ENCODE data around the gene TSC22D1. TPM values are rescaled to one million over a fixed set of nuclear protein-coding genes. Genes with fewer than 3 reads are reported as not detected.
A peak's percentile ranks its signal among the peaks of the same experiment; 100 is the strongest.

Gene TSC22D1
- polyA plus RNA-seq, 3 donors from 2014 or later = 11.5 to 13.3 (median 12.1) TPM

GRCh38 chr13:44449999-44450821 lies 125.9 kb downstream of the TSC22D1 start:
- peaks cover 0 to 4% (median 0%) of the 10 kb centered on the region in 3 donors for H3K36me3 Mint-ChIP-seq
- H3K4me3 Mint-ChIP-seq = no peak overlapping the region
- H3K4me1 Mint-ChIP-seq = no peaks in the 10 kb centered on the region
- H3K27ac Mint-ChIP-seq = peak overlapping the region in 2 of 6 donors; percentile 18 to 36
- DNase-seq = no peak
- peaks cover 0 to 2% (median 0%) of the 10 kb centered on the region in 3 donors for H3K27me3 Mint-ChIP-seq (ENCODE audit: low read depth in 3 of 3)
- H3K9me3 Mint-ChIP-seq = no peaks in the 10 kb centered on the region

GRCh38 chr13:44448875-44449274 lies 127.3 kb downstream of the TSC22D1 start:
- H3K36me3 Mint-ChIP-seq = peaks cover 0 to 4% (median 0%) of the 10 kb centered on the region in 3 donors
- peaks cover 0 to 2% (median 0%) of the 10 kb centered on the region in 3 donors for H3K27me3 Mint-ChIP-seq (ENCODE audit: low read depth in 3 of 3)
- no peaks in the 10 kb centered on the region for H3K9me3 Mint-ChIP-seq
- H3K4me3 Mint-ChIP-seq = no peak overlapping the region
- H3K27ac Mint-ChIP-seq = peak overlapping the region in 2 of 6 donors; percentile 30 to 50
- DNase-seq = no peak
- no peaks in the 10 kb centered on the region for H3K4me1 Mint-ChIP-seq

GRCh38 chr13:44448373-44448772 lies 127.8 kb downstream of the TSC22D1 start:
- Mint-ChIP-seq H3K4me1 (no peaks in the 10 kb centered on the region), H3K27me3 (ENCODE audit: low read depth in 3 of 3) (peaks cover 0 to 2% (median 2%) of the 10 kb centered on the region in 3 donors), H3K27ac (peak overlapping the region in 1 of 6 donors; percentile 50), H3K4me3 (no peak overlapping the region), H3K9me3 (no peaks in the 10 kb centered on the region), H3K36me3 (peaks cover 0 to 4% (median 0%) of the 10 kb centered on the region in 3 donors)
- no peak for DNase-seq

GRCh38 chr13:44447783-44448321 lies 128.3 kb downstream of the TSC22D1 start:
- Mint-ChIP-seq H3K27ac (no peak overlapping the region), H3K27me3 (ENCODE audit: low read depth in 3 of 3) (peaks cover 0 to 2% (median 2%) of the 10 kb centered on the region in 3 donors), H3K9me3 (no peaks in the 10 kb centered on the region), H3K4me1 (no peaks in the 10 kb centered on the region), H3K4me3 (no peak overlapping the region), H3K36me3 (peaks cover 0 to 4% (median 0%) of the 10 kb centered on the region in 3 donors)
- no peak for DNase-seq

- no peak for DNase-seq
- no peaks in the 10 kb centered on the region for H3K9me3 Mint-ChIP-seq
- no peaks in the 10 kb centered on the region for H3K36me3 Mint-ChIP-seq
- H3K4me1 Mint-ChIP-seq = peaks cover 22 to 27% of the 10 kb centered on the region in 2 donors
- peaks cover 0 to 8% (median 6%) of the 10 kb centered on the region in 3 donors for H3K27me3 Mint-ChIP-seq (ENCODE audit: low read depth in 3 of 3)
- no peak overlapping the region for H3K4me3 Mint-ChIP-seq
- H3K27ac Mint-ChIP-seq = no peak overlapping the region
Measured at GRCh38 chr13:44440046-44440608, 136.0 kb downstream of the TSC22D1 start.

- H3K9me3 Mint-ChIP-seq = no peaks in the 10 kb centered on the region
- H3K4me3 Mint-ChIP-seq = no peak overlapping the region
- no peaks in the 10 kb centered on the region for H3K36me3 Mint-ChIP-seq
- no peak overlapping the region for H3K27ac Mint-ChIP-seq
- no peak for DNase-seq
- H3K4me1 Mint-ChIP-seq = peaks cover 25 to 33% of the 10 kb centered on the region in 2 donors
- peaks cover 0 to 8% (median 6%) of the 10 kb centered on the region in 3 donors for H3K27me3 Mint-ChIP-seq (ENCODE audit: low read depth in 3 of 3)
Measured at GRCh38 chr13:44439452-44440024, 136.6 kb downstream of the TSC22D1 start.

GRCh38 chr13:44438234-44438579 lies 137.9 kb downstream of the TSC22D1 start:
- H3K9me3 Mint-ChIP-seq = no peaks in the 10 kb centered on the region
- peak overlapping the region in 1 of 6 donors; percentile 92 for H3K27ac Mint-ChIP-seq
- DNase-seq = no peak
- H3K4me1 Mint-ChIP-seq = peaks cover 26 to 34% of the 10 kb centered on the region in 2 donors
- H3K27me3 Mint-ChIP-seq (ENCODE audit: low read depth in 3 of 3) = peaks cover 2 to 6% (median 5%) of the 10 kb centered on the region in 3 donors
- no peaks in the 10 kb centered on the region for H3K36me3 Mint-ChIP-seq
- H3K4me3 Mint-ChIP-seq = no peak overlapping the region

GRCh38 chr13:44437356-44438233 lies 138.5 kb downstream of the TSC22D1 start:
- H3K27me3 Mint-ChIP-seq (ENCODE audit: low read depth in 3 of 3) = peaks cover 2 to 6% (median 5%) of the 10 kb centered on the region in 3 donors
- H3K9me3 Mint-ChIP-seq = no peaks in the 10 kb centered on the region
- H3K36me3 Mint-ChIP-seq = no peaks in the 10 kb centered on the region
- peaks cover 26 to 34% of the 10 kb centered on the region in 2 donors for H3K4me1 Mint-ChIP-seq
- H3K27ac Mint-ChIP-seq = peak overlapping the region in 5 of 6 donors; percentile 35 to 92 (median 53)
- peak; percentile 58 to 66 (median 61) for DNase-seq
- H3K4me3 Mint-ChIP-seq = peak overlapping the region; percentile 79 to 96 (median 86)

GRCh38 chr13:44436589-44437337 lies 139.4 kb downstream of the TSC22D1 start:
- no peaks in the 10 kb centered on the region for H3K9me3 Mint-ChIP-seq
- H3K36me3 Mint-ChIP-seq = no peaks in the 10 kb centered on the region
- H3K4me3 Mint-ChIP-seq = peak overlapping the region; percentile 79 to 96 (median 86)
- peaks cover 26 to 34% of the 10 kb centered on the region in 2 donors for H3K4me1 Mint-ChIP-seq
- H3K27me3 Mint-ChIP-seq (ENCODE audit: low read depth in 3 of 3) = peaks cover 2 to 5% (median 5%) of the 10 kb centered on the region in 3 donors
- peak; percentile 45 to 49 (median 46) for DNase-seq
- H3K27ac Mint-ChIP-seq = peak overlapping the region; percentile 24 to 92 (median 90)

- no peak for DNase-seq
- H3K36me3 Mint-ChIP-seq = no peaks in the 10 kb centered on the region
- H3K27ac Mint-ChIP-seq = peak overlapping the region; percentile 24 to 92 (median 90)
- no peaks in the 10 kb centered on the region for H3K9me3 Mint-ChIP-seq
- peak overlapping the region; percentile 79 to 96 (median 86) for H3K4me3 Mint-ChIP-seq
- peaks cover 2 to 5% (median 4%) of the 10 kb centered on the region in 3 donors for H3K27me3 Mint-ChIP-seq (ENCODE audit: low read depth in 3 of 3)
- peaks cover 26 to 34% of the 10 kb centered on the region in 2 donors for H3K4me1 Mint-ChIP-seq
Measured at GRCh38 chr13:44435919-44436510, 140.1 kb downstream of the TSC22D1 start.

- DNase-seq = peak; percentile 82 to 88 (median 84)
- Mint-ChIP-seq H3K27me3 (ENCODE audit: low read depth in 3 of 3) (peaks cover 2 to 5% (median 3%) of the 10 kb centered on the region in 3 donors), H3K36me3 (no peaks in the 10 kb centered on the region)
Measured at GRCh38 chr13:44435142-44435918, 140.8 kb downstream of the TSC22D1 start.

More at GRCh38 chr13:44435142-44435918, 140.8 kb downstream of the TSC22D1 start:
- Mint-ChIP-seq H3K9me3 (no peaks in the 10 kb centered on the region), H3K4me3 (peak overlapping the region; percentile 79 to 96 (median 86)), H3K27ac (peak overlapping the region; percentile 77 to 92 (median 90)), H3K4me1 (peaks cover 26 to 34% of the 10 kb centered on the region in 2 donors)

All from immature natural killer cell (primary cell).